NCI-H1930 (cell line): Measurements from ENCODE around the gene SFMBT1.

Source experiments
- DNase-seq, 2 experiments: peaks; one replicate each; lab custom pipeline; 2025; lab: John Stamatoyannopoulos, UW

Gene SFMBT1

DNA sequence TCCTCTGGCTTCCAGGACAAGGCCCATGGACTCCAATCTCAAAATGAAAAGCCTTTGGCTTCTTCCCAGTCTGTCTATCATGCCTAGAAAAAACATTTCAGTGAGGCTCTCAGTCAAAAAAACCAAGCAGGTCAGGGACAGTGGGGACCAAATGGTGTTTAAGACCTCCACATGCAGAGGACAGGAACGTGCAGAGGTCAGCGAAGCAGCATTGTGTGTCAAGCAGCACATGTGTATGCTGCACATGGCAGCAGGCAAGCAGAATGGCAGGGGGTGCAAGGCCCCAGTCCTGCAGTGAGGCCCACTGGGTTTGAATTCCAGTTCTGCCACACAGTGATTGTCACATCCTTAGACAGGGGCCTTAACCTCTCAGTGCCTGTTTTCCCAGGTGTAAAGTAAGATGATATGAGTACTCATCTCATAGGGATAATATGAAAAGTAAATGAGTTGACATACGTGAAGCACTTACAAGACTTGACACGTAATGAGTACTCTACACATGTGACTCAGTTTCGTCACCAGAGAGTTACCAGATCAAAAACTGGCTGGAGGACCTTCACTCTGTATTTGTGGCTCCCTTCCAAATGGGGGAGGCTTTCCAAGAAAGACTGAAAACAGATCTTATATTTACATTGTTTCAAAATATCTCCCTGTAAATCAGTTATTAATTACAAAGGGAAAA lies 159.7 kb downstream of the SFMBT1 start:
- DNase-seq = no peak

DNA sequence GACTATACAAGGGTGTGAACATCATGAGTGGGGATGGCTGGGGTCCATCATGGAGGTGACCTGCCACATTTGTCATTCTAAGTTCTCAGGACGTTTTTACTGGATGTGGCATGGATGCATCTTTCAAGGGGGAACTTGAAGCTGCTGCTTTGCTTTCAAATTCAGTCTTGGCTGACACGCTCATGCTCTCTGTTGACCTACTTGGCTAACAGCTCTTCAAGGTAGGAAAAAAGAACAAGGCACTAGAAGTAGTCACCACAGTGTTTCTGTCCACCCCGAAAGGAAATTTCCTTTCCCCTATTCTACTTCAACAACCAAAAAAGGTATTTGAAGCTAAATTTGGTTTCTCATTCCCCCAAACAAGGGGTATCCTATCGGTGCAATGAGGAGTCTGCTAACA lies 163.5 kb downstream of the SFMBT1 start:
- DNase-seq = no peak

DNA sequence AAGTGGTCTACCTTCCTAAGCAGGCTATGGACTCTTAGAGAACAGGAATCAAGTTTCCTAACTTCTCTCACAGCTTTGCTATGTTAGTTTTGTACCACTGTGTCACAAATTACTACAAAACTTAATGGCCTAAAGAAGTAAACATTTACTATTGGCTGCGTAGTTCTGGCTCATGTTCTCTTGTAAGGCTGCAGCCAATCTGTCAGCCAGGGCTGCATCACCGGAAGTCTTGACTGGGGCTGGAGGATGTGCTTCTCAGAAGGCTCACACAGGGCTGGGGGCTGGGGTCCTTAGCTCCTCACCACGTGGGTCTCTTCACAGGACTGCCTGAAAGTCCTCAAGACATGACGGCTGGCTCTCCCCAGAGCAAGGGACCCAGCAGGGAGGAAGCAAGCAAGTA lies 164.0 kb downstream of the SFMBT1 start:
- DNase-seq = no peak

DNA sequence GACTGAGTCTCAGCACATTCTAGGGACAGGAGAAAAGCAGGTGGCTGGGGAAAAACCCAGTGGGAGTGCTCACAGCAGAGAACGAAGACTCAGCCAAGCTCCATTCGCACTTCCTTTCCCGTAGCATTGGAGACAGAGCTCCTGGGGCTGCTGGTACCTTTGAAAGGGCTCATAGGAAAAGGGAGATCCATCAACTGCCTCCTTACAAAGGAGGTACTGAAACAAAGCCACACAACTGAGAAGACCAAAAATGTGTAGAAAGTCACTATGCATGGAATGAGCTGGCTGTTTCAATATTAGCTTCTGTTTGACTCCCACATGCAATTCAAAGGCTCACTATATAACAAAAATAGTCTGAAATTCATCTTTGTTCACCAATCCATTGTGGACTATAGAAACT lies 165.4 kb downstream of the SFMBT1 start:
- DNase-seq = no peak

DNA sequence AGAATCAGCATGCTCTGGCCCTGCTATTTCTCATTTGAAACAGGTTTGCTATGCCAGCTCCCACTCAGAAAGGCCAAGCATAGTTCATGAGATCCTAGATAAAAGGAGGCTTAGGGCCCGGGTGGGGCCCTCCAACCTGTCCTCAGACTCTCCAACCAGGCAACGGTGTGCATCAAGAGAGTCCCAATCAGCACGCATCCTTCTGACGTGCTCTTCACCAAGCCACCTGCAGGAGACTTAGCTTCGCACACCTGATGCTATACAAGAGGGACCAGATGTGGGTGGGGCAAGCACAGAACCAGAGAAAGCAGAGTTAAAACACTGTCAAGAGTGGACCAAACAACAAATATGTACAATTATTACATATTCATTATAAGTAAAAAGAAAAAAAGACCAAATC lies 165.8 kb downstream of the SFMBT1 start:
- no peak for DNase-seq

DNA sequence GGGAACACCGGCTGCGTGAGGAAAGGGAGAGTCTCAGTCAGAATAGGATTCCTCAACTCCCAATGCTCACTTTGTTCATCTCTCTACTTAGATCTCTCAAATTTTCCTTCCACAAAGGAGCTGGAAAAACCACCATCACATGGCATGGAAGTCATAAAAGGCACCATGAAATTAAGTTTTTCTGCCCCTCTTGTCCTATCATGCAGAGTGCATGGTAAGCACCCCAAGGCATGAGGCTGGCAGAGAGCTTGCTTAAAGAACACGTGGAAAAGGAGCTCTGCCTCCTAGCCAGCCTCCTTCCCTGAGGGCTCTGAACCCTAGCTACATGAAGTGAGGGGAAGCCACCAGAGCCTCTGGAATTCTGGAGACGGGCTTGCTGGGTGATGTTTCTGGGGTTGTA lies 166.3 kb downstream of the SFMBT1 start:
- DNase-seq = no peak

DNA sequence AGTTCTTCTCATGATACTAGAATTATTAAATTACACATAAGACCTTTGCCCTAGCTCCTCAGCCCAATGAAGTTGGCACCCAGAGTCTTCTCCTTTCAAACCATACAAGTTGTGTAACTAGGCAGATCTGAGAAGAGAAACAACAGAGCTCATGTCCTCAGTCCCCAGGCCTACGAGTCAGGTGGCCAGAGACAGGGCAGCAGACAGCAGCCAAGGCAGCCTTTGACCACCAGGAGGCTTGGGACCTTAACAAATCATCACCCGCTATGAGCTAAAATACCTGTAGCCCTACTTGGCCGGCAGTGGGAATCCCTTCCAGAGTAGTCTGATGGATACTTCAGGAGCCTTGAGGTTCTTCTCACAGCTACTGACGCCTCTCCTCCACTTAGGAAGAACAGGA lies 166.8 kb downstream of the SFMBT1 start:
- DNase-seq = no peak

DNA sequence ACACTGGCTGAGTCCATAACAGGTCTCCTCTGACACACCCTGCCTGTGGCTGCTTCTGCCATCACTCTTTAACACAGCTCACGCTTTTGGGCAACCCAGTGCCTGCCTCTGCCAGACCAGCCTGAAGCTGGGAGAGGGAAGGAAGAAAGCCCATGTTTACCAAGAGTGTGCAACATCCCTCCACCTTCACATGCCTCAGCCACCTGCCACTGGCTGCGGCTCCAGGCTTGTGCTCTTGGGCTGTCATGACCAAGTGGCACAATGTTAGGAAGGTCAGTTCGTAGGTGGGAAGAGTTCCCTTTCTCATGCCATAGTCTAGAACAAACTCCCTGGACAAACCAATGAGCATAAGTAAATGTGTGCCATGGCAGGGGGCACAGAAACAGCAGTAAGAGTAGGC lies 168.8 kb downstream of the SFMBT1 start:
- no peak for DNase-seq

DNA sequence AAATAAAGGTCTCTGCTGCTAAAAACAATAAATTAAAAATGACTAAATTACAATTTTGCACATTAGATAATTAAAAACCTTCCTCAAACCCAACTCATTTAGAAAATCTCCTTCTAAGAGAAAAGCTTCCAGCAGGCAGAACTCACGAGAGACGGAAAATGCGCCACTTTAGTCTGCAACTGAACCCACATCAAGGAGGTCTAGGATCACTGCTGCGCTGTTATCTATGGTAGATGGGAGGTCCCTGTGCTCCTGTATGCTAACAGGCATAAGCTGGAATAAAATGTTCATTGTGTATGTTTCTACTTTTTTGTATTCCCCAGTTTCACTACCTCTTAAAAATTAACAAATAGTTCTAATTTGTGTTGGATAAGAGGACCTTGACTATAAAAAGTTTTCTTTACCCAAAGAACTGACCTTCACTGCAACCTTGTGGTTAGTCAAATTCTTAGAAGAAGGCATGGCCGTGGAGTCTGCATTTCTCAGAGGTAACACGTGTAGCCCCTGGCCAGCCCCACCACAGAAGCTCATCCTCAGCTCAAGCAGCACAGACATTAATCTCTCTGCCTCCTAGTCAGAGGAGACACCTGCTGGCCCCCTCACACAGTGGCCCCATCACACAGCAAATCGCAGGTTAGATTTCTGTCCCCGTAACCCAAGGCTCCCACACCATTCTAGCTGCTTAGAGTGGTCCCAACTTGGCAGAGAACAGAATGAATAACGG lies 170.8 kb downstream of the SFMBT1 start:
- no peak for DNase-seq

DNA sequence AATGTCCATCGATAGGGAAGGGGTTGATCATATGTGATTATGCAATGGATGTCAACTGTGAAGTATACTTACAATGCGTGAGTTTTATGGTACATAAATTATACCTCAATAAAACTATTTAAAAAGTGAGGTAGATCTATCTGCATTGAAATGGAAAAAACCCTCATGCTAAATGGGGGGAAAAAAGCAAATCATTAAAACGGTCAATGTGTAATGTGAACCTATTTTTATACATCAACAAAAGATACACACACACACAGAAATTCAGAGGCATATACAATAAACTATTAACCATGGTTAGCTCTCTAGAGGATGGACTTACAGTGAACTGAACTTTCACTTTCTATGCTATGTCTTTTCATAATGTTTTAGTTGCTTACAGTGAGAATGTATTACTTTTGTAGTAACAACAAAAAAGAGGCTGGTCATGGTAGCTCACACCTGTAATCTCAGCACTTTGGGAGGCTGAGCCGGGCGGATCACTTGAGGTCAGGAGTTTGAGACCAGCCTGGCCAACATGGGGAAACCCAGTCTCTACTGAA lies 171.6 kb downstream of the SFMBT1 start:
- no peak for DNase-seq

DNA sequence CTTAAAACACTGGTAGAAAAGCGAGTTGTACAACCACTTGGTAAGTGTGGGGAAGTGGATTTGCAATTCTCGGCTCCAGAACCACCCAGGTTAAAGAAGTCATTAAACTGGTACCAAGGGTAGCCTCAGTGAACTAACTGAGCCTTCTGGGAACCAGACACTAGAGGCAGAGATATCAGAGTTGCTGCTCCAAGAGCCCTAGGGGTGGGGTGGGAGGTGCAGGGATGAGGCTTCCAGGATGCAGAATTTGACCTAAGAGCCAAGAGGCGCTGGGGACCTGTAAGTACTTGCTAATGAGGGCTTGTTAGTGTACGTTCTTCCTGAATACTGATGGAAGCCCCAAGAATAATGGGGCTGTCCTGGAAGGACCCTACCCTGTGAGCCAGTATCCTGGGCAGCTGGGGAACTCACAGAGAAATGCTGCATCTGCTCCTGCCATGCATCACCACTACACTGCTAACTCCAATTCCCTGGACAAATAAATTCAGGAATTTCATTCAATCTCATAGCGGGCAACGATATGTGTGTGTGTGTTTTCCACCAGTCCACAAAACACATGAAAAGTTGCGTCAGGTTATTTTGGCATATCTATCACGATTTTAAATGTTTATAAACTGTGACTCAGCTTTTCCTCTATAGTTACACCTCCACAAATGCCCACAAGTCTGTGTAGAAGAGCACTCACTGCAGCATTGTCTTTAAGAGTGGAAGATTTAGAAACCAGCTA lies 172.3 kb downstream of the SFMBT1 start:
- no peak for DNase-seq

DNA sequence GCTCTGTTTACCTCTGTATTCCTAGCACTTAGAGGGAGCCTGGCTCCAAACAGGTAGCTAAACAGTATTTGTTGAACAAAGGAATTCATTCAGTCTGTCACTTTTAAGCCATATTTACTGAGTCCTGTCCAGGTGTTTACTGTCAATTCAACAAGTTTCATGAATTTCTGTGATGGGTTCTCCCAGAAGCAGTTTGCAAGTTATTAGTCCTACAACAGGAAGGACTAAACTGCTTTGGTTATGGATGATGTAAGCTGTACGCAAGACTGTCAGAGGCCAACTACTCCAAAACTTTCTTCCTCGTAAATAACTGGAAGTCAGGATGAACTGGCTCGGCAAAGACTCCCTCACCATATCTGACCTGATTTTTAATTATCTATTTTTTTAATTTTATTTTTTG lies 173.6 kb downstream of the SFMBT1 start:
- DNase-seq = no peak

DNA sequence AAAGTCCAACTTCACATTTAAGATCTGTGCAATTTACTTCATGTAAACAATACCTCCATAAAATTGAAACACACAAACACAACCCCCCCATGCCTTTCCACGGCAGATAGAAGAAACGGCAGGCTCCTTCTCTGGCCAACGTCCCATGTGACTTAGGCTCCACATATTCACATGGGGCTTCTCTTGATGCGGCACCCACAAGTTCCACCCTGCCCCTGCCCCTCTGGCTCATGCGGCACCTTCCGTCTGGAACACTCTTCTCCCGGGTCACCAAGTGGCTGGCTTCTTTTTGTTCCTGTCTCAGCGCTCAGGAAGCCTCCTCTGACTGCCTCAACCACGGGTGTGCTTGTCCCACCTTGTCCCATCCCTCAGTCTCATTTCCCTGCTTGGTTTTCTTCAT lies 174.1 kb downstream of the SFMBT1 start:
- no peak for DNase-seq

DNA sequence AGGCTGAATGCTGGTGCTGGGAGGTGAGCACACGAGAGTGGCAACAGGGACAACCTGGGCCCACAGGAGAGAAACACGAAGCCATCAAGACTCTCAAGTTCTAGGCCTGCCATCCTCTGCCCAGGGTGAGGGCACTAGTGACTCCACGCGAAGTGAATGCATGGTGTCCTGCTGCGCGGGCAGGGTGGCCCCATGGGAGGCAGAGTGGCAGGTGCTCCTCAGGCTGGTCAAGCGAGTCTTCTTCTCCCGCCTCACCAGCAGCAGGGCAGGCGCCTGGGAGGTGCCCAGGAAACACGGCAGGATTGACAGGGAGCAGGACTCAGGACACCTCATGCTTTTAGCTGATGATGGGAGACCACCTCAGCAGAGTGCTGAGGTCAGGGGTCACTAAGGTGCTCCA lies 175.4 kb downstream of the SFMBT1 start:
- no peak for DNase-seq

DNA sequence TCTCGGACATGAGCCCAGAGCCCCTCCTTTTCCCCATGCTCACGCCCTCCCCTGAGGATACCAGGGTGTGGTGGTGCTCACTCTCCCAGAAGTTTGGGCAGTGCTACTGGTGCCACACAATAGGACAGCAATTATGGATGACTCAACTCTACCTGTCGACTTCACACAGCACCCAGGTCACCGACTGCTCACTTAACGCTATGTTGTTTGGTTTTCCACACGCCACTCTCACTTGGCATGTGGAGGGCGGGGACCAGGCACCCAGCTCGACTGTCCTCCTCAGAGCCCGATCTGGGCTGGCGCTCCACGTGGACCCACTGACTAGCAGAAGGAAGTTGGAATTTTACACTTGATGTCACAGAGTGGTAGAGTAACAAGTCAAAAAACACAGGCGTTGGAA lies 179.4 kb downstream of the SFMBT1 start:
- no peak for DNase-seq

DNA sequence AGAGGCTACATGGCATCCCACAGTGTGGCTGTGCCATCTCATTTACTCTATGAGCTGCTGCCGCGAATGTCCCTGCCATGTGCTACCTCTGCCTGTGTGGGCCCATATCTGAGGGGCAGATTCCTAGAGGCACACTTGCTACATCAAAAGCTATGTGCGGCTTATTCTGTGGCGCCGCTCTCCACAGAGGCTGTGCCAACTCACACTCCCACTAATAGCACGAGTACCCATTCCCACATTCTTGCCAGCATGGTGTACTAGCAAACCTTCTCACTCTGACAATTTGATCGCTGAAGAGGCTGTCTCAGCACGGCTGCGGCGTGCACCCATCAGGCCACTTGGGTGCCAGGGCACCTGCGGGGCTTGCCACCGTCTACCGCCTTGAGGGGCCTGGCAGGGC lies 179.9 kb downstream of the SFMBT1 start:
- no peak for DNase-seq

DNA sequence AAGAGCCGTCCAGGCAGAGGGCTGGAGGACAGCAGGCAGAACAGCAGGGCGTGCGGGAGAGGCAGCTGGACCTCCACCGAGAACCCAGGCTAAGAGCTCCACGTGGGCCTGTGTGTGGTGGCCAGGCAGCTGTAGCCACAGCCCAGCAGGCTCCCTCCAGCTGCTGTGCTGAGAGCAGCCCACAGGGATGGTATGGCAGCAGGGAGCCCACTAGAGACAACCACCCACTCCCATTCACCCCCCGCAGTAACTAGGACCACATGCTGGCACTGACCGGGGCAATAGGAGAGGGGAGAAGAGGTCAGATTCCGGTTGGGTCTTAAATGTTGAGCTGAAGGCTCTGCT lies 185.5 kb downstream of the SFMBT1 start:
- no peak for DNase-seq

DNA sequence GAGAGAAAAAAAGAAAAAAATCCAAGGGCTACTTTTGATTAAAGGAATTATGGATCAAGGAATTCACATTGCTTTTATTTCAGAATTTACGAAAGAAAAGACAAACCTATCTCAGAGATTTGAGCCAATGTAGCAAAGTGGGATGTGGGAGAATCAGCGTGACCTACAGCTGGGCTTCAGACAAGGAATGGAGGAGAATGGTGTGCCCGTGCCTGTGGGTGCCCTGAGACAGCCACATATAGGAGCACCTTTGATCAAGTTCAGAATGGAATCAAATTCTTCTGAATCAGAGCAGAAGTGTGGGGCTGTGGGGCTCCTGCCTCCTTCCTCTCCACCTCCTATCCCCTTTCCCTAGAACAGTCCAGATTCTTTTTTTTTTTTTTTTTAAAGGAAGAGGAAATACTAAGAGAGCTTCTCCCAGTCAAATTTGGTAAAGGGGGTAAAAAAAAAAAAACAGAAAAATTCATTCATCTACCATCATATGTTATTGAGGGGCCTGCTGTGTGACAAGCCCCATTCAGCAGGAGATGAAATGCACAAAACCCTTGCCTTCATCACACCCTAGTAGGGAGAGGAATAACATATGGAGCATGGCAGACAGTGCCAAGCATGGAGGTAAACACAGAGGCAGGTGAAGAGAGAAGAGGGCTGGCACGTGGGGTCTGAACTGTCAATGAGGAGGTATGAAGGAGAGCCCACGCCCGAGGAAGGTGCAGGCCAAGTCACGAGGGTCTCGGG lies 186.0 kb downstream of the SFMBT1 start:
- DNase-seq = no peak

DNA sequence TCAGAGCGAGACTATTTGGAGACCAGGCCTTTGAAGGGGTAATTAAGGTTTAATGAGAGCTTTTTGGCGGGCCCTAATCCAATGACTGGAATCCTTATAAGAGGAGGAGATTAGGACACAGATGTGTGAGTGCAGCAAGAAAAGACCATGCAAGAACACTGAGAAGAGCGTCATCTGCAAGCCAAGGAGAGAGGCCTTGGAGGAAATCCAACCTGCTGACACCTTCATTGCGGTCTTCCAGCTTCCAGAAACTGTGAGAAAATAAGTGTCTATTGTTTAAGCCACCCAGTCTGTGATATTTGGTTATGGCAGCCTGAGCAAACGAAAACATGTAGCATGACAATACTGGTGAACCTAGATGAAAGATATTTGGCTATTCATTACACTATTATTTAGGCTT lies 188.0 kb downstream of the SFMBT1 start:
- no peak for DNase-seq

DNA sequence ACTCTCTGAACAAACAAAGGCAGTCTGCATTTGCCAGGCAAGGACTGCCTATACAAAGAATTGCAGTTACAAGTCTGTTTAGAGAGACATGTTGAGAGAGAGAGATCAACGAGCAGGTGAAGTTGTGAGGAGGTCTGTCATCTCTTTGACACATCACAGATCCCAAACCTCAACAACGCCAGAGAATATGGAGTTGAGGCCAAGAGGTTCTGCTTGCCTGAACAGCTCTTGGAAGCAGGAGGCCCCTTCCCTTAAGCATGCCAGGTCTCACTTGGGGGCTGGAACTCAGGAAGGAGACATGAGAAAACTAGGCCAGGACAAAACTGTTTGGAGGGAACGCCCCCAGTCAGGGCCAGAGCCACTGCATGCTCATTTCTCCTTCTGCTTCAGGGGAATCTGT lies 188.7 kb downstream of the SFMBT1 start:
- DNase-seq = no peak

DNA sequence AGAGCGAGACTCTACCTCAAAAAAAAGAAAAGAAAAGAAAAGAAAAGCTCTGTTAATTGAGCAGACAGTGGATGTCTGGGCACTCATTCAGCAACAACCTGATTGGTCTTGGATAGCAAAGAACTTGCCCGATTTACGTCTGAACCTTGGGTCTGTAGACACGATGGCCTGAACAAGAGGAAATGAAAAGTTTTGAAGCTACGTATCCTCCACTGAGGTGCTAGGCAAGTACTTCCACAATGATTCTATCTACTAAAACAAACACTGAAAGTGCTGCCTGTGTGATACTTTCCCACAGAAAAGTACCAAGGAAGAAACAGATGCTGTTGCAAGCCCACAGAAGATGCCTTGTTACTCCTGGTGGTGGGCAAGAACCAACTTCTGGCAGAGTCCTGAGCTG lies 189.2 kb downstream of the SFMBT1 start:
- DNase-seq = no peak

DNA sequence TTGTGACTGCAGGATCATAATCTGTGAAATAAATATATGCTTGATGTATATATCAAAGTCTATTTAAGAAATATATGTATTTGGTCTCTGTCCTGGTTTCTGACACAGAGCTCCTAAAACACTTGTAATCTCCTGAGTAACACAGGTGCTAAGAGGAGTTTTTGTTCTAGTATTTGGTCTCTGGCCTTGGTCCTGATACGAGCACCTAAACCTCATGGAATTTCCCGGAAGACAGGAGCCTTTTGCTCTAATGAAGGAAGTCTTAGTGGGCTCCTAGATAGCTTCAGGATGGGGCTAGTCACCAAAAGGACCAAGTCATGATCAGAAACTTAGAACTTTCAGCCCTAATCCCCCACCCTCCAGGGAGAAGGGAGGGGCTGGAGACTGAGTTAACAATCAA lies 191.9 kb downstream of the SFMBT1 start:
- no peak for DNase-seq
